Naive B cell (primary cell): Measurements from ENCODE around the gene CALU. TPM values are rescaled to one million over a fixed set of nuclear protein-coding genes. Genes with fewer than 3 reads are reported as not detected.

Experiments
- ATAC-seq, 2 donors: fragments of 150-1000 bp; cut with Tn5 transposase; 2 replicates each; pipeline ENCODE4 v1.10.0; 2021; ENCODE audit warnings: low read depth in 2 of 2, mild to moderate bottlenecking in 2 of 2, moderate library complexity in 2 of 2
- DNase-seq: peaks from one replicate; pipeline ENCODE4 v3.0.0; 2022
- H3K27ac Mint-ChIP-seq, 6 donors: one replicate each; pipeline ENCODE4 v1.8.0; 2020 to 2022; ENCODE audit warnings: mild to moderate bottlenecking in 6 of 6, mixed read lengths in 6 of 6, moderate library complexity in 5 of 6, inconsistent platforms in 2 of 6
- H3K27me3 Mint-ChIP-seq, 3 donors: one replicate each; pipeline ENCODE4 v1.8.0; 2021 to 2022; ENCODE audit warnings: mixed read lengths in 3 of 3, mild to moderate bottlenecking in 1 of 3
- H3K36me3 Mint-ChIP-seq, 2 donors: one replicate each; pipeline ENCODE4 v1.8.0; 2020 to 2022; ENCODE audit warnings: mixed read lengths in 2 of 2, inconsistent platforms in 1 of 2, mild to moderate bottlenecking in 1 of 2
- H3K4me1 Mint-ChIP-seq, 3 donors: one replicate each; pipeline ENCODE4 v1.8.0; 2020 to 2022; ENCODE audit warnings: mixed read lengths in 3 of 3, inconsistent platforms in 1 of 3, mild to moderate bottlenecking in 1 of 3, moderate library complexity in 1 of 3
- H3K4me3 Mint-ChIP-seq, 8 donors: one replicate each; pipeline ENCODE4 v1.8.0; 2020 to 2022; ENCODE audit warnings: mild to moderate bottlenecking in 8 of 8, mixed read lengths in 8 of 8, moderate library complexity in 8 of 8, inconsistent platforms in 2 of 8
- H3K9me3 Mint-ChIP-seq, 7 donors: one replicate each; pipeline ENCODE4 v1.8.0; 2020 to 2022; ENCODE audit warnings: mixed read lengths in 7 of 7, mild to moderate bottlenecking in 5 of 7, inconsistent platforms in 2 of 7, moderate library complexity in 1 of 7
- polyA plus RNA-seq, 6 donors: library from polyadenylated mRNA; unstranded; fragments of 300-500 nt; fragmentation: Illumina TruSeq; gene quantifications; one replicate each; pipeline ENCODE4 v1.2.3, GENCODE V29; 2021; ENCODE audit warnings: low read depth in 6 of 6

Gene CALU
- polyA plus RNA-seq, 6 donors from 2014 or later = 19.2 to 29.6 (median 21.0) TPM

- H3K27me3 Mint-ChIP-seq = peaks cover 14 to 16% (median 16%) of the 10 kb centered on the region in 3 donors
- H3K4me1 Mint-ChIP-seq = peaks cover 0 to 7% (median 0%) of the 10 kb centered on the region in 3 donors
- H3K9me3 Mint-ChIP-seq = no peaks in the 10 kb centered on the region
- no peak overlapping the region for H3K27ac Mint-ChIP-seq
- no peak for DNase-seq
- H3K4me3 Mint-ChIP-seq = no peak overlapping the region
- H3K36me3 Mint-ChIP-seq = no peaks in the 10 kb centered on the region
- no peak for ATAC-seq
Measured at GRCh38 chr7:128728598-128728997, 10.6 kb upstream of the CALU start.

DNA sequence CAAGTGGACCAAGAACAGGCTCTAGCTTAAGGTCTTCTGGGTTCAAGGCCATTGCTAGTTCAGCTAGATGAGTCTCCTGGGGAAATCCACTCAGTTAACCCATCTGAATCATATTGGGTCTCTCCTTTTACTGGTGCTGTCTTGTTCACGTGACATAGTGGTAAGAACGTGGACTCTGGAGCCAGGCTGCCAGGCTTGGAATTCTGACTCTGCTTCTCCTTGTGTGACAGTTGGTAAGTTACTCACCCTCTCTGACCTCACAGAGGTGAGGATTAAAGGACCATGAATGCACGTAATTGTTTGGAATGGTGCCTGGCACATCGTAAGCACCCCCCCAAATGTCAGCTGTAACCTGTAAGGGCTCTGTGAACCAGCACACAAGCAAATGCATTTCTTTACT lies 9.7 kb upstream of the CALU start:
- DNase-seq (no peak), ATAC-seq (no peak)
- Mint-ChIP-seq H3K4me1 (peaks cover 0 to 7% (median 0%) of the 10 kb centered on the region in 3 donors), H3K27ac (no peak overlapping the region), H3K4me3 (no peak overlapping the region), H3K9me3 (no peaks in the 10 kb centered on the region), H3K27me3 (peaks cover 12 to 14% (median 13%) of the 10 kb centered on the region in 3 donors), H3K36me3 (no peaks in the 10 kb centered on the region)

- H3K27me3 Mint-ChIP-seq = peaks cover 7 to 14% (median 11%) of the 10 kb centered on the region in 3 donors
- no peaks in the 10 kb centered on the region for H3K36me3 Mint-ChIP-seq
- DNase-seq (no peak), ATAC-seq (no peak)
- H3K4me1 Mint-ChIP-seq = peaks cover 0 to under 1% (median 0%) of the 10 kb centered on the region in 3 donors
- peak overlapping the region in 2 of 6 donors; percentile 28 to 95 for H3K27ac Mint-ChIP-seq
- H3K9me3 Mint-ChIP-seq = peaks cover 0 to 4% (median 0%) of the 10 kb centered on the region in 7 donors
- H3K4me3 Mint-ChIP-seq = no peak overlapping the region
Measured at GRCh38 chr7:128731184-128731583, 8.0 kb upstream of the CALU start.

GRCh38 chr7:128732521-128733277 lies 6.5 kb upstream of the CALU start:
- peaks cover 0 to 4% (median 0%) of the 10 kb centered on the region in 7 donors for H3K9me3 Mint-ChIP-seq
- H3K36me3 Mint-ChIP-seq = no peaks in the 10 kb centered on the region
- no peak overlapping the region for H3K27ac Mint-ChIP-seq
- no peak for ATAC-seq
- peaks cover 0 to 3% (median 2%) of the 10 kb centered on the region in 3 donors for H3K27me3 Mint-ChIP-seq
- no peak overlapping the region for H3K4me3 Mint-ChIP-seq
- no peak for DNase-seq
- peaks cover under 1 to 1% (median under 1%) of the 10 kb centered on the region in 3 donors for H3K4me1 Mint-ChIP-seq

DNA sequence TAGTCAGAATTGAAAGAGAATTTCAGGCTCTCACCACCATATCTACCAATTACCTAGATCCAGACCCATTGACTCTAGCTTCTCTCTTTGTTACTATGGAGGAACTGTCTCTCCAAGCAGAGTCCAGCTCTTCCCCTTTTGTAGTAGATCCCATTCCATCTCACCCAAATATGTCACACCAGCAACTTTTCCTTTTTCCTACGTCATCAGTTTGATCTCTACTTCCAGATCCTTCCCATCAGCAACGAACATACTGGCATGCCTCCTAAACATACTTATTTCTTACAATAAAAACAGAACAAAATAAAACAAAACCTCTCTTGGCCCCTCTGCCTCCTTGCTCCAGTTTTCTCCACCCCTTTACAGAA lies 5.9 kb upstream of the CALU start:
- ATAC-seq (no peak), DNase-seq (no peak)
- Mint-ChIP-seq H3K27ac (no peak overlapping the region), H3K4me3 (no peak overlapping the region), H3K36me3 (no peaks in the 10 kb centered on the region), H3K4me1 (peaks cover 4 to 7% (median 6%) of the 10 kb centered on the region in 3 donors), H3K27me3 (no peaks in the 10 kb centered on the region), H3K9me3 (peaks cover 0 to 4% (median 0%) of the 10 kb centered on the region in 7 donors)

DNA sequence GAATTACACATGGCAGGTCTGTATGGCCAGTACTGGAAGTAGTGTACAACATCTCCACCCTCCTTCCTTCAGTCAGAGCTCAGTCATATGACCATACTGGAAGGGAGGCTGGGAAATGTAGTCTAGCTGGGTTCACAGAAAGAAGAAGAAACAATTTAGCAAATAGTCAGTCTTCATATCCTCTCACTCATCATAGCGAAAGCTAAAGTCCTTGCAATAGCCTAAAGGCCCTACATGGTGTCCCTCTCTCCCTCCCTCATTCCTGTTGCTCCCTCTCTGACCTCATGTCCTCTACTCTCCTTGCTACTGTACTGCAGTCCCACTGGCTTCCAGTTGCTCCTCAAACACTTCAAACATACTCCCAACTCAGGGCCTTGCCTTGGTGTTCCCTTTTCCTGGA lies 4.3 kb upstream of the CALU start:
- H3K27ac Mint-ChIP-seq = peak overlapping the region in 3 of 6 donors; percentile 65 to 83 (median 68)
- peak overlapping the region in 4 of 8 donors; percentile 42 to 67 (median 53) for H3K4me3 Mint-ChIP-seq
- no peaks in the 10 kb centered on the region for H3K27me3 Mint-ChIP-seq
- ATAC-seq (peak; percentile 9 to 11), DNase-seq (peak; percentile 17)
- H3K4me1 Mint-ChIP-seq = peaks cover 13 to 18% (median 16%) of the 10 kb centered on the region in 3 donors
- H3K36me3 Mint-ChIP-seq = no peaks in the 10 kb centered on the region
- peaks cover 0 to 4% (median 0%) of the 10 kb centered on the region in 7 donors for H3K9me3 Mint-ChIP-seq

DNA sequence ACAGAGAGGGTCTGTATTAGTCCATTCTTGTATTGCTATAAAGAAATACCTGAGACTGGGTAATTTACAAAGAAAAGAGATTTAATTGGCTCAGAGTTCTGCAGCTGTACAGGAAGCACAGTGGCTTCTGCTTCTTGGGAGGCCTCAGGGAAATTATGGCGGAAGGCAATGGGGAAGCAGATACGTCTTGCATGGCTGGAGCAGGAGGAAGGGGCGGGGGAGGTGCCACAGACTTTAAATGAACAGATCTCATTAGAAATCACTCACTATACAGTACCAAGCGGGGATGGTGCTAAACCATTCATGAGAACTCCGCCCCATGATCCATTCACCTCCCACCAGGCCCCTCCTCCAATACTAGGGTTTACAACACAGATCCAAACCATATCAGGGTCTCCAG lies 3.7 kb upstream of the CALU start:
- peak overlapping the region in 4 of 6 donors; percentile 54 to 83 (median 66) for H3K27ac Mint-ChIP-seq
- peak; percentile 64 to 67 for ATAC-seq
- peaks cover 0 to 4% (median 0%) of the 10 kb centered on the region in 7 donors for H3K9me3 Mint-ChIP-seq
- no peaks in the 10 kb centered on the region for H3K36me3 Mint-ChIP-seq
- peaks cover 19 to 21% (median 20%) of the 10 kb centered on the region in 3 donors for H3K4me1 Mint-ChIP-seq
- H3K27me3 Mint-ChIP-seq = no peaks in the 10 kb centered on the region
- H3K4me3 Mint-ChIP-seq = peak overlapping the region in 4 of 8 donors; percentile 42 to 67 (median 53)
- DNase-seq = peak; percentile 65

DNA sequence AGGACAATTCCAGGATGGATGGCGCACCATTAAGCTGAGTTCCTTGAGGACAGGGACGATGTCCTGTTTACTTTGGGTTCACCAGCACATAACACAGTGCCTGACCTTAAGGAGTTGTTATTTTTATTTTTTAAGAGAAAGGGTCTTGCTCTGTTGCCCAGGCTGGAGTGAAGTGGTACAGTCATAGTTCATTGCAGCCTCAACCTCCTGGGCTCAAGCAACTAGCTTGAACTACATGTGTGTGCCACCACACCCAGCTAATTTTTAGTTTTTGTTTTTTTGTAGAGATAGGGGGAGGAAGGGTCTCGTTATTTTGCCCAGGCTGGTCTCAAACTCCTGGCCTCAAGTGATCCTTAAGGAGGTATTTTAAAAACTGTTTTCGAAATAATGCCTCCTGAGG lies 1.7 kb upstream of the CALU start:
- Mint-ChIP-seq H3K36me3 (no peaks in the 10 kb centered on the region), H3K27ac (peak overlapping the region in 1 of 6 donors; percentile 50), H3K27me3 (no peaks in the 10 kb centered on the region), H3K4me3 (peak overlapping the region in 2 of 8 donors; percentile 98 to 99), H3K9me3 (peaks cover 0 to 4% (median 0%) of the 10 kb centered on the region in 7 donors), H3K4me1 (peaks cover 26 to 37% (median 28%) of the 10 kb centered on the region in 3 donors)
- DNase-seq = no peak
- no peak for ATAC-seq

GRCh38 chr7:128737867-128738385 lies 1.2 kb upstream of the CALU start:
- Mint-ChIP-seq H3K36me3 (no peaks in the 10 kb centered on the region), H3K4me3 (peak overlapping the region in 7 of 8 donors; percentile 2 to 99 (median 98)), H3K4me1 (peaks cover 27 to 38% (median 28%) of the 10 kb centered on the region in 3 donors), H3K27me3 (no peaks in the 10 kb centered on the region), H3K9me3 (peaks cover 0 to 4% (median 0%) of the 10 kb centered on the region in 7 donors), H3K27ac (peak overlapping the region in 3 of 6 donors; percentile 50 to 99 (median 90))
- ATAC-seq (no peak), DNase-seq (no peak)

GRCh38 chr7:128738570-128739047 lies 550 bp upstream of the CALU start:
- Mint-ChIP-seq H3K4me1 (peaks cover 27 to 38% (median 28%) of the 10 kb centered on the region in 3 donors), H3K27ac (peak overlapping the region; percentile 90 to 99 (median 96)), H3K36me3 (no peaks in the 10 kb centered on the region), H3K4me3 (peak overlapping the region; percentile 96 to 99 (median 98)), H3K27me3 (no peaks in the 10 kb centered on the region), H3K9me3 (peaks cover 0 to 4% (median 0%) of the 10 kb centered on the region in 7 donors)
- no peak for DNase-seq
- no peak for ATAC-seq

GRCh38 chr7:128739990-128740682 lies 977 bp downstream of the CALU start:
- ATAC-seq (no peak), DNase-seq (no peak)
- Mint-ChIP-seq H3K27ac (peak overlapping the region; percentile 90 to 99 (median 96)), H3K4me3 (peak overlapping the region; percentile 96 to 99 (median 98)), H3K36me3 (no peaks in the 10 kb centered on the region), H3K27me3 (no peaks in the 10 kb centered on the region), H3K4me1 (peaks cover 34 to 45% (median 34%) of the 10 kb centered on the region in 3 donors), H3K9me3 (peaks cover 0 to 2% (median 0%) of the 10 kb centered on the region in 7 donors)

- peak overlapping the region in 1 of 6 donors; percentile 28 for H3K27ac Mint-ChIP-seq
- peak overlapping the region in 1 of 8 donors; percentile 52 for H3K4me3 Mint-ChIP-seq
- no peaks in the 10 kb centered on the region for H3K36me3 Mint-ChIP-seq
- ATAC-seq (no peak), DNase-seq (no peak)
- H3K27me3 Mint-ChIP-seq = no peaks in the 10 kb centered on the region
- H3K4me1 Mint-ChIP-seq = peaks cover 34 to 45% (median 38%) of the 10 kb centered on the region in 3 donors
- no peaks in the 10 kb centered on the region for H3K9me3 Mint-ChIP-seq
Measured at GRCh38 chr7:128740996-128741395, 1.8 kb downstream of the CALU start.

GRCh38 chr7:128741491-128741890 lies 2.3 kb downstream of the CALU start:
- Mint-ChIP-seq H3K27ac (peak overlapping the region in 1 of 6 donors; percentile 28), H3K4me3 (peak overlapping the region in 1 of 8 donors; percentile 52), H3K36me3 (no peaks in the 10 kb centered on the region), H3K27me3 (no peaks in the 10 kb centered on the region), H3K4me1 (peaks cover 34 to 45% (median 38%) of the 10 kb centered on the region in 3 donors), H3K9me3 (no peaks in the 10 kb centered on the region)
- DNase-seq (no peak), ATAC-seq (no peak)
